Measurements from ENCODE around the gene PPA2. TPM values are rescaled to one million over a fixed set of nuclear protein-coding genes. Genes with fewer than 3 reads are reported as not detected.
A peak's percentile ranks its signal among the peaks of the same experiment; 100 is the strongest.

PPA2 gene
- total RNA-seq (80.1 TPM), polyA plus RNA-seq (60.1 TPM)
- long read RNA-seq, donor 1, partial matches to known transcripts = 0 of 3 reads
- long read RNA-seq, donor 1, other reads (novel, unspliced or antisense) = 0 of 3 reads
- long read RNA-seq, donor 2 = 0 reads
- long read RNA-seq, donor 3, transcript PPA2-201 (12 exons, 1,684 nt) = major isoform, 31 of 35 reads
- long read RNA-seq, donor 3, partial matches to known transcripts = 0 of 35 reads
- long read RNA-seq, donor 3, other reads (novel, unspliced or antisense) = 0 of 35 reads
- long read RNA-seq, donor 4, transcript PPA2-201 (12 exons, 1,684 nt) = major isoform, 11 of 11 reads
- long read RNA-seq, donor 4, partial matches to known transcripts = 0 of 11 reads
- long read RNA-seq, donor 4, other reads (novel, unspliced or antisense) = 0 of 11 reads
- long read RNA-seq, donor 5, transcript PPA2-201 (12 exons, 1,684 nt) = major isoform, 43 of 76 reads
- long read RNA-seq, donor 5, partial matches to known transcripts = 16 of 76 reads
- long read RNA-seq, donor 5, other reads (novel, unspliced or antisense) = 5 of 76 reads
- long read RNA-seq, donor 6, transcript PPA2-201 (12 exons, 1,684 nt) = major isoform, 19 of 30 reads
- long read RNA-seq, donor 6, partial matches to known transcripts = 0 of 30 reads
- long read RNA-seq, donor 6, other reads (novel, unspliced or antisense) = 0 of 30 reads
- long read RNA-seq, donor 7, transcript PPA2-201 (12 exons, 1,684 nt) = major isoform, 14 of 17 reads
- long read RNA-seq, donor 7, partial matches to known transcripts = 0 of 17 reads
- long read RNA-seq, donor 7, other reads (novel, unspliced or antisense) = 0 of 17 reads
- long read RNA-seq, donor 8, transcript PPA2-201 (12 exons, 1,684 nt) = major isoform, 8 of 12 reads
- long read RNA-seq, donor 8, partial matches to known transcripts = 0 of 12 reads
- long read RNA-seq, donor 8, other reads (novel, unspliced or antisense) = 0 of 12 reads
- long read RNA-seq, donor 9, transcript PPA2-201 (12 exons, 1,684 nt) = major isoform, 17 of 23 reads
- long read RNA-seq, donor 9, partial matches to known transcripts = 0 of 23 reads
- long read RNA-seq, donor 9, other reads (novel, unspliced or antisense) = 0 of 23 reads
- long read RNA-seq, donor 10, transcript PPA2-201 (12 exons, 1,684 nt) = major isoform, 5 of 22 reads
- long read RNA-seq, donor 10, partial matches to known transcripts = 5 of 22 reads
- long read RNA-seq, donor 10, other reads (novel, unspliced or antisense) = 0 of 22 reads

- Histone ChIP-seq H3K36me3 (ENCODE audit: control insufficient read depth in 2 of 2, insufficient read depth in 2 of 2, low read length in 1 of 2) (no peaks in the 10 kb centered on the region), H3K9me3 (ENCODE audit: control insufficient read depth in 2 of 2, insufficient read depth in 1 of 2, low read length in 1 of 2) (no peaks in the 10 kb centered on the region), H3K4me3 (ENCODE audit: low read length in 2 of 2) (peak within 1 kb of the TSS; percentile 88 to 92), H3K27me3 (ENCODE audit: control insufficient read depth in 2 of 2, insufficient read depth in 1 of 2, low read length in 1 of 2) (no peaks in the 10 kb centered on the region), H3K4me1 (ENCODE audit: control insufficient read depth in 2 of 2, insufficient read depth in 2 of 2, low read length in 2 of 2) (peaks cover 4 to 5% of the 10 kb centered on the region in 2 donors), H3K27ac (ENCODE audit: low read depth in 1 of 2, low read length in 1 of 2) (peak within 1 kb of the TSS; percentile 94 to 98)
- DNase-seq (ENCODE audit: low read depth in 6 of 9, low spot score in 9 of 9) = peak; percentile 31 to 89 (median 71)
- WGBS = under 1% methylated on average over 72 of the region's 72 CpGs
Measured at GRCh38 chr4:105473324-105474098, at the start of gene PPA2. PPA2 (minus strand) TSS chr4:105474062; CDS start chr4:105474050, 12 bp downstream.

GRCh38 chr4:105520819-105521790 lies 47.2 kb upstream of the PPA2 start:
- Histone ChIP-seq H3K27me3 (ENCODE audit: control insufficient read depth in 2 of 2, insufficient read depth in 1 of 2, low read length in 1 of 2) (no peaks in the 10 kb centered on the region), H3K9me3 (ENCODE audit: control insufficient read depth in 2 of 2, insufficient read depth in 1 of 2, low read length in 1 of 2) (no peaks in the 10 kb centered on the region), H3K36me3 (ENCODE audit: control insufficient read depth in 2 of 2, insufficient read depth in 2 of 2, low read length in 1 of 2) (no peaks in the 10 kb centered on the region), H3K27ac (ENCODE audit: low read depth in 1 of 2, low read length in 1 of 2) (no peak overlapping the region), H3K4me1 (ENCODE audit: control insufficient read depth in 2 of 2, insufficient read depth in 2 of 2, low read length in 2 of 2) (no peaks in the 10 kb centered on the region), H3K4me3 (ENCODE audit: low read length in 2 of 2) (no peak overlapping the region)
- WGBS = 41% methylated on average over 3 of the region's 3 CpGs
- DNase-seq (ENCODE audit: low read depth in 6 of 9, low spot score in 9 of 9) = peak in 7 of 9 donors; percentile 9 to 58 (median 17)

GRCh38 chr4:105510245-105510644 lies 36.4 kb upstream of the PPA2 start:
- Histone ChIP-seq H3K9me3 (ENCODE audit: control insufficient read depth in 2 of 2, insufficient read depth in 1 of 2, low read length in 1 of 2) (no peaks in the 10 kb centered on the region), H3K36me3 (ENCODE audit: control insufficient read depth in 2 of 2, insufficient read depth in 2 of 2, low read length in 1 of 2) (no peaks in the 10 kb centered on the region), H3K4me1 (ENCODE audit: control insufficient read depth in 2 of 2, insufficient read depth in 2 of 2, low read length in 2 of 2) (no peaks in the 10 kb centered on the region), H3K27me3 (ENCODE audit: control insufficient read depth in 2 of 2, insufficient read depth in 1 of 2, low read length in 1 of 2) (no peaks in the 10 kb centered on the region), H3K27ac (ENCODE audit: low read depth in 1 of 2, low read length in 1 of 2) (no peak overlapping the region), H3K4me3 (ENCODE audit: low read length in 2 of 2) (no peak overlapping the region)
- WGBS = 89% methylated on average over 2 of the region's 2 CpGs
- no peak for DNase-seq (ENCODE audit: low read depth in 6 of 9, low spot score in 9 of 9)

- H3K36me3 ChIP-seq (ENCODE audit: control insufficient read depth in 2 of 2, insufficient read depth in 2 of 2, low read length in 1 of 2) = no peaks in the 10 kb centered on the region
- H3K4me1 ChIP-seq (ENCODE audit: control insufficient read depth in 2 of 2, insufficient read depth in 2 of 2, low read length in 2 of 2) = no peaks in the 10 kb centered on the region
- WGBS = 84% methylated on average over 1 of the region's 1 CpG
- H3K4me3 ChIP-seq (ENCODE audit: low read length in 2 of 2) = no peak overlapping the region
- H3K27ac ChIP-seq (ENCODE audit: low read depth in 1 of 2, low read length in 1 of 2) = no peak overlapping the region
- no peaks in the 10 kb centered on the region for H3K27me3 ChIP-seq (ENCODE audit: control insufficient read depth in 2 of 2, insufficient read depth in 1 of 2, low read length in 1 of 2)
- DNase-seq (ENCODE audit: low read depth in 6 of 9, low spot score in 9 of 9) = no peak
- H3K9me3 ChIP-seq (ENCODE audit: control insufficient read depth in 2 of 2, insufficient read depth in 1 of 2, low read length in 1 of 2) = no peaks in the 10 kb centered on the region
Measured at GRCh38 chr4:105509714-105510113, 35.9 kb upstream of the PPA2 start.

- no peak overlapping the region for H3K4me3 ChIP-seq (ENCODE audit: low read length in 2 of 2)
- DNase-seq (ENCODE audit: low read depth in 6 of 9, low spot score in 9 of 9) = no peak
- H3K27me3 ChIP-seq (ENCODE audit: control insufficient read depth in 2 of 2, insufficient read depth in 1 of 2, low read length in 1 of 2) = no peaks in the 10 kb centered on the region
- no peak overlapping the region for H3K27ac ChIP-seq (ENCODE audit: low read depth in 1 of 2, low read length in 1 of 2)
- WGBS = 79% methylated on average over 1 of the region's 1 CpG
- H3K4me1 ChIP-seq (ENCODE audit: control insufficient read depth in 2 of 2, insufficient read depth in 2 of 2, low read length in 2 of 2) = no peaks in the 10 kb centered on the region
- no peaks in the 10 kb centered on the region for H3K36me3 ChIP-seq (ENCODE audit: control insufficient read depth in 2 of 2, insufficient read depth in 2 of 2, low read length in 1 of 2)
- no peaks in the 10 kb centered on the region for H3K9me3 ChIP-seq (ENCODE audit: control insufficient read depth in 2 of 2, insufficient read depth in 1 of 2, low read length in 1 of 2)
Measured at GRCh38 chr4:105509291-105509690, 35.4 kb upstream of the PPA2 start.

GRCh38 chr4:105504744-105505143 lies 30.9 kb upstream of the PPA2 start:
- WGBS = 88% methylated on average over 2 of the region's 2 CpGs
- no peaks in the 10 kb centered on the region for H3K4me1 ChIP-seq (ENCODE audit: control insufficient read depth in 2 of 2, insufficient read depth in 2 of 2, low read length in 2 of 2)

GRCh38 chr4:105503484-105503883 lies 29.6 kb upstream of the PPA2 start:
- WGBS = 92% methylated on average over 2 of the region's 2 CpGs
- Histone ChIP-seq H3K4me3 (ENCODE audit: low read length in 2 of 2) (no peak overlapping the region), H3K27me3 (ENCODE audit: control insufficient read depth in 2 of 2, insufficient read depth in 1 of 2, low read length in 1 of 2) (no peaks in the 10 kb centered on the region), H3K4me1 (ENCODE audit: control insufficient read depth in 2 of 2, insufficient read depth in 2 of 2, low read length in 2 of 2) (no peaks in the 10 kb centered on the region), H3K27ac (ENCODE audit: low read depth in 1 of 2, low read length in 1 of 2) (no peak overlapping the region), H3K36me3 (ENCODE audit: control insufficient read depth in 2 of 2, insufficient read depth in 2 of 2, low read length in 1 of 2) (no peaks in the 10 kb centered on the region), H3K9me3 (ENCODE audit: control insufficient read depth in 2 of 2, insufficient read depth in 1 of 2, low read length in 1 of 2) (no peaks in the 10 kb centered on the region)
- DNase-seq (ENCODE audit: low read depth in 6 of 9, low spot score in 9 of 9) = no peak

More at GRCh38 chr4:105504744-105505143, 30.9 kb upstream of the PPA2 start:
- no peak overlapping the region for H3K27ac ChIP-seq (ENCODE audit: low read depth in 1 of 2, low read length in 1 of 2)
- H3K9me3 ChIP-seq (ENCODE audit: control insufficient read depth in 2 of 2, insufficient read depth in 1 of 2, low read length in 1 of 2) = no peaks in the 10 kb centered on the region
- no peak for DNase-seq (ENCODE audit: low read depth in 6 of 9, low spot score in 9 of 9)
- H3K4me3 ChIP-seq (ENCODE audit: low read length in 2 of 2) = no peak overlapping the region
- H3K27me3 ChIP-seq (ENCODE audit: control insufficient read depth in 2 of 2, insufficient read depth in 1 of 2, low read length in 1 of 2) = no peaks in the 10 kb centered on the region
- H3K36me3 ChIP-seq (ENCODE audit: control insufficient read depth in 2 of 2, insufficient read depth in 2 of 2, low read length in 1 of 2) = no peaks in the 10 kb centered on the region
